D721Med (cell line): ENCODE data around the gene PTPN21.

Experiments
- DNase-seq: peaks from one replicate; pipeline ENCODE4 v3.0.0; 2011; ENCODE audit warnings: low spot score; ENCODE audit not compliant: insufficient read length
- FAIRE-seq: peaks from 2 replicates; lab custom pipeline; 2011; peaks lifted over from hg19 to GRCh38; lab: Jason Lieb, UNC
- CTCF ChIP-seq: IDR thresholded peaks from 2 replicates; pipeline ENCODE4 v1.5.1; 2012; ENCODE audit warnings: mild to moderate bottlenecking, control low read depth; ENCODE audit not compliant: insufficient read depth; ENCODE audit errors: missing control alignments

PTPN21 gene

DNA sequence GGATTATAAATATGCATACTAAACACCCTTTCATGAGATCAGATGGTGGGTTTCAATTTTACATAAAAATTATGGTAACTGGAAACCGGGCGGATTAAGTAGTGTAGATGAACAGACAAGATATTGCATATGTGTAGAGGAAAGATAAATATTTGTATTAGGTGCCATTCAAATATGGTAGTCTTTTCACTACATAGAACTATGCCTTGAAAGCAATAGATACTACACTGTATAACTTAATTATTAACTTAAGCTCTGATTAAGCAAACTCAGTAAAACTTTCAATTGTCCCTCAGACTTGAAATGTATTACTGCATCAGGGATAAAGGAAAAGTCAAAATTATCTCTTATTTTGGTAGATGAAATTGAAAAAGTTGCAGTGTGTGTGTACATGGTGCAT is 1.9 kb downstream of the PTPN21 start:
- no peak for DNase-seq
- FAIRE-seq = no peak
- no peak for TF ChIP-seq CTCF

GRCh38 chr14:88551980-88552431 is 2.8 kb downstream of the PTPN21 start:
- FAIRE-seq (no peak), DNase-seq (no peak)
- no peak for TF ChIP-seq CTCF

GRCh38 chr14:88551094-88551870 is 3.5 kb downstream of the PTPN21 start:
- no peak for FAIRE-seq
- peak; percentile 59 for DNase-seq

GRCh38 chr14:88550078-88550477 is 4.7 kb downstream of the PTPN21 start:
- FAIRE-seq (no peak), DNase-seq (no peak)
- no peak for TF ChIP-seq CTCF

More at GRCh38 chr14:88551094-88551870, 3.5 kb downstream of the PTPN21 start:
- peak; percentile 43 for TF ChIP-seq CTCF

GRCh38 chr14:88547386-88547780 is 7.4 kb downstream of the PTPN21 start:
- no peak for FAIRE-seq
- no peak for TF ChIP-seq CTCF
- no peak for DNase-seq

DNA sequence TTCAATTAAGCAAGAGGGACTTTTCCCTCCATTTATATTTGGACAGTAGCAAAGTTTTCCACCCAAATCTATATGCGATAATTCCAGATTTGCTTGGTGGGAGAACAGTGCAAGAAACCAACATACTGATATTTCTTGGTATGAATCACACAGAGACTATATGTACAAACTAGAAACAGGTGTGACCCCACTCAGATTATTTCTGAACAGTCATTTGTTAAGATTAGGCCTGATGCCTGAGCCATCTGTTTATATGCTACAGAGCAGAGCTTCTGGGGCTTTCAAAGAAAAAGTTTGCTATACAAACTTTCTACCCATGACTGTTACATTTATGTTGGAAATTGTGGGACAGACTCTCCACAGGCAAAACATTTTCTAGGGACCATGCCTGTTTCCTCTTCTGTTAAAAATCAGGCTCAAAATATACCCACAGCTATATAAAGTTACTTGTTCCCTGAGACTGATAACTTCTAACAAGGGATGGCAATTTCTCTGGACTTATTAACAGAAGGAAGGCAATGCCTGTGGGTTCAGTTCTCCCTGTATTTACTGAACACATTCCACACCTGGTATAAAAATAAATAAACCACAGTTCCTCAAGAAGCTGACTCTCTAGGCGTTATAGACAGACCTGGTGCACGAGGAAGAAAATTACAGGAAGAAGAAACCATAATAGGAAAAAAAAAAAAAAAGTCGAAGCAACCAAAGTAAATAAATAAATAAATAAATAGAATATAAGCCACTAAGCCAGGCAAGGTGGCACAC is 8.0 kb downstream of the PTPN21 start:
- TF ChIP-seq CTCF = no peak
- FAIRE-seq = peak; percentile 92

More for the DNA sequence above, 8.0 kb downstream of the PTPN21 start:
- DNase-seq = no peak
